Nephron progenitor cell (in vitro differentiated cells): Measurements from ENCODE around the gene PTGER2.

Experiments used
- DNase-seq: peaks from one replicate; pipeline ENCODE4 v3.0.0; 2021
- H3K27ac Mint-ChIP-seq: 2 replicates; pipeline ENCODE4 v1.8.0; 2021; ENCODE audit warnings: mild to moderate bottlenecking, moderate library complexity, mixed read lengths
- H3K27me3 Mint-ChIP-seq: 2 replicates; pipeline ENCODE4 v1.8.0; 2021; ENCODE audit warnings: mild to moderate bottlenecking, low read depth, mixed read lengths; ENCODE audit not compliant: poor library complexity
- H3K36me3 Mint-ChIP-seq: 2 replicates; pipeline ENCODE4 v1.8.0; 2021; ENCODE audit warnings: low read depth, mixed read lengths
- H3K4me1 Mint-ChIP-seq: 2 replicates; pipeline ENCODE4 v1.8.0; 2021; ENCODE audit warnings: mixed read lengths
- H3K4me3 Mint-ChIP-seq: 2 replicates; pipeline ENCODE4 v1.8.0; 2021; ENCODE audit warnings: mild to moderate bottlenecking, moderate library complexity, mixed read lengths
- H3K9me3 Mint-ChIP-seq: 2 replicates; pipeline ENCODE4 v1.8.0; 2021; ENCODE audit warnings: mild to moderate bottlenecking, moderate library complexity, mixed read lengths
- TF ChIP-seq, protein P1 (sequence below): fragments of 200-600 bp; sonication (generic); IDR thresholded peaks from 2 replicates; pipeline ENCODE4 v1.5.0; 2021; ENCODE audit warnings: antibody characterized with exemption

The PTGER2 gene

DNA sequence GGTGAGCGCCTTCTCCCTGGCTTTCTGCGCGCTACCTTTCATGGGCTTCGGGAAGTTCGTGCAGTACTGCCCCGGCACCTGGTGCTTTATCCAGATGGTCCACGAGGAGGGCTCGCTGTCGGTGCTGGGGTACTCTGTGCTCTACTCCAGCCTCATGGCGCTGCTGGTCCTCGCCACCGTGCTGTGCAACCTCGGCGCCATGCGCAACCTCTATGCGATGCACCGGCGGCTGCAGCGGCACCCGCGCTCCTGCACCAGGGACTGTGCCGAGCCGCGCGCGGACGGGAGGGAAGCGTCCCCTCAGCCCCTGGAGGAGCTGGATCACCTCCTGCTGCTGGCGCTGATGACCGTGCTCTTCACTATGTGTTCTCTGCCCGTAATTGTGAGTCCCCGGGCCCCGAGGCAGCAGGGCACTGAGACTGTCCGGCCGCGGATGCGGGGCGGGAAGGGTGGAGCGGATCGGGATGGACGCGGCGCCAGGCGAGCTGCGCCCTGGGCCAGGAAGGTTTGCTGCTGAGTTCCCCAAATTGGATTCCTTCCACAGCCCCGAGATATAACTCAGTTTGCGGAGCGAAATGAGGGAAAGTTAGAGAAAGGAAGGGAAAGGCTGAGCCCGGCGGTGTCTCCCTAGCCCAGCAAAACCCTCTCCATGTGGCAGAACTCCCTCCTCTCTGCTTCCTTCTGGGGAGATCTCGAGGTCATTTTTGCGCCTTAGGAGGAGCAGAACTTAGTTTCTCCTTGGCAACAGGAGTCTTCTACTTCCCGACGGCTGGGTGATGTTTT lies 45.6 kb upstream of the PTGER2 start:
- TF ChIP-seq, protein P1, sequence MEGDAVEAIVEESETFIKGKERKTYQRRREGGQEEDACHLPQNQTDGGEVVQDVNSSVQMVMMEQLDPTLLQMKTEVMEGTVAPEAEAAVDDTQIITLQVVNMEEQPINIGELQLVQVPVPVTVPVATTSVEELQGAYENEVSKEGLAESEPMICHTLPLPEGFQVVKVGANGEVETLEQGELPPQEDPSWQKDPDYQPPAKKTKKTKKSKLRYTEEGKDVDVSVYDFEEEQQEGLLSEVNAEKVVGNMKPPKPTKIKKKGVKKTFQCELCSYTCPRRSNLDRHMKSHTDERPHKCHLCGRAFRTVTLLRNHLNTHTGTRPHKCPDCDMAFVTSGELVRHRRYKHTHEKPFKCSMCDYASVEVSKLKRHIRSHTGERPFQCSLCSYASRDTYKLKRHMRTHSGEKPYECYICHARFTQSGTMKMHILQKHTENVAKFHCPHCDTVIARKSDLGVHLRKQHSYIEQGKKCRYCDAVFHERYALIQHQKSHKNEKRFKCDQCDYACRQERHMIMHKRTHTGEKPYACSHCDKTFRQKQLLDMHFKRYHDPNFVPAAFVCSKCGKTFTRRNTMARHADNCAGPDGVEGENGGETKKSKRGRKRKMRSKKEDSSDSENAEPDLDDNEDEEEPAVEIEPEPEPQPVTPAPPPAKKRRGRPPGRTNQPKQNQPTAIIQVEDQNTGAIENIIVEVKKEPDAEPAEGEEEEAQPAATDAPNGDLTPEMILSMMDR, result no peak
- Mint-ChIP-seq H3K36me3 (no peaks in the 10 kb centered on the region), H3K4me3 (peak overlapping the region; percentile 81), H3K9me3 (no peaks in the 10 kb centered on the region), H3K27ac (no peak overlapping the region), H3K27me3 (peaks cover 90% of the 10 kb centered on the region), H3K4me1 (peaks cover 18% of the 10 kb centered on the region)
- peak; percentile 59 for DNase-seq

DNA sequence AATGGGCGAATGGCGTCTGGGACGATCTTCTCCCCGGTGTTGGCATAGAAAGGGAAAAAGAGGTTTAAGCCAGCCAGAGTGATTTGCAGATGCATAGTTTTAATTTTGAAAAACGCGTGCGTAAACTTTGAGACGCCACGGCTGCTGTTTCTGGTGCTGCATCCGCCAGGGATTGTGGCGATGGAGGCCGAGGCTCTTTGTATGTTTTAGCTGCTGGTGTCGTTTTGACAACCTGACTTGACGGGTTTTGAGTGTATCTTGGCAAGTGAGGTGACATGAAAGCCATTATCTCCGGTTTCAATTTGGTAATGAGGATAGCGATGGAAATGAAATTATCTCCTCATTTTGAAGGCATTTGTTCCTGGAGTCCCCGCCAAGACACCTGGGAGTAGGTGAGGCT lies 45.0 kb upstream of the PTGER2 start:
- peaks cover 84% of the 10 kb centered on the region for H3K27me3 Mint-ChIP-seq

DNA sequence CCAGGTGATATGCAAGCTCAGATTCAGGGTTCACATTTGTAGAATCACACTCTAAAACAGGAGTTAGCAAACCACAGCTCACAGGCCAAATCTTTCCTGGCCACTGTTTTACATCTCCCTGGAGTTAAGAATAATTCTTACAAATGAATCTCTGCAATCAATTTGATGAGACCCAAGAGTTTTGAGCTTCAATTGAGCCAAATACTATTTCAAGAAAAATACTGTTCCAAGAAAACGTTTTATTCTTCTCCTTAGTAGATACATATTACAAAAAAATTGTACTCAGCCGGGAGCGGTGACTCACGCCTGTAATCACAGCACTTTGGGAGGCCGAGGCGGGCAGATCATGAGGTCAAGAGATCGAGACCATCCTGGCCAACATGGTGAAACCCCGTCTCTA lies 44.1 kb upstream of the PTGER2 start:
- H3K4me1 Mint-ChIP-seq, result peaks cover 18% of the 10 kb centered on the region
- peaks cover 88% of the 10 kb centered on the region for H3K27me3 Mint-ChIP-seq
- H3K36me3 Mint-ChIP-seq, result no peaks in the 10 kb centered on the region
- H3K9me3 Mint-ChIP-seq, result no peaks in the 10 kb centered on the region
- H3K27ac Mint-ChIP-seq, result no peak overlapping the region
- no peak for DNase-seq
- TF ChIP-seq, protein P1, result no peak
- no peak overlapping the region for H3K4me3 Mint-ChIP-seq

More for the DNA sequence above, 45.0 kb upstream of the PTGER2 start:
- Mint-ChIP-seq H3K36me3 (no peaks in the 10 kb centered on the region), H3K4me3 (peak overlapping the region; percentile 81), H3K9me3 (no peaks in the 10 kb centered on the region), H3K4me1 (peaks cover 18% of the 10 kb centered on the region), H3K27ac (no peak overlapping the region)
- DNase-seq, result no peak
- TF ChIP-seq, protein P1, result no peak

DNA sequence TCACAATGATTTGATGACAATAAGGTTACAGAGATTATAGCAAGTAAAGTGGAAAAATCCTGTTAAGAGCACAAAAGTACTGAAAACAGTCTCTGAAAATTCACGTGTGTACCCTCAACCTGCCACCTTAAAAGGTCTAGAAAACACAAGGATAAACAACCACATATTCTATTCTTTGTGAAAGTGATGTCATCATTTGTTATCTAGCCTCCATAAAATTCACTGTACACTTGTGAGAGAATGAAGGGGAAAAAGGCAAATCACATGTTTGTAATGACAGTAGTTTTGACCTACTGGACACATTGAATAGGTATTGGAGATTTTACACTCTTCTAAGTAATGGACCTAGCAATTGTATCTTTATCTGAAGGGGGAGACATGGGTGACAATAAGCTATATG lies 42.6 kb upstream of the PTGER2 start:
- TF ChIP-seq, protein P1, result no peak
- Mint-ChIP-seq H3K27ac (no peak overlapping the region), H3K4me1 (peaks cover 18% of the 10 kb centered on the region), H3K36me3 (no peaks in the 10 kb centered on the region), H3K4me3 (no peak overlapping the region), H3K9me3 (no peaks in the 10 kb centered on the region), H3K27me3 (peaks cover 73% of the 10 kb centered on the region)
- DNase-seq, result no peak

DNA sequence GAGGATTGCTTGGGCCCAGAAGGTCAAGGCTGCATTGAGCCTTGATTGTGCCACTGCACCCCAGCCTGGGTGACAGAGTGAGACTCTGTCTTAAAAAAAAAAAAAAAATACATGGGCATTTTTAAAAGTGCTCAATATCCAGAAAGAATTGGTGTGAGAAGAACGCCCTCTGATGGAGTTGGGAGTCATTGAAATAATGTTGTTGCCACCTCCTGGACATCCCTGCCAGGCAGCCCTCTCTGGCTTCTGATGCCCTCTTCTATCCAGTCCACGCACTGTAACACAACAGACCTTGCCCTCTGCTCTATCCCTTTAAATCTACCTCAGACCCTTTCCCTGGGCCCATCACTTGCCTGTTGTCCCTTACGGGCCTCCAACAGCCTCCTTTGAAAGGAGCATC lies 41.7 kb upstream of the PTGER2 start:
- H3K27ac Mint-ChIP-seq, result no peak overlapping the region
- H3K4me3 Mint-ChIP-seq, result no peak overlapping the region
- peaks cover 15% of the 10 kb centered on the region for H3K4me1 Mint-ChIP-seq
- no peaks in the 10 kb centered on the region for H3K9me3 Mint-ChIP-seq
- H3K27me3 Mint-ChIP-seq, result peaks cover 65% of the 10 kb centered on the region
- TF ChIP-seq, protein P1, result peak; percentile 11
- no peak for DNase-seq
- H3K36me3 Mint-ChIP-seq, result no peaks in the 10 kb centered on the region

DNA sequence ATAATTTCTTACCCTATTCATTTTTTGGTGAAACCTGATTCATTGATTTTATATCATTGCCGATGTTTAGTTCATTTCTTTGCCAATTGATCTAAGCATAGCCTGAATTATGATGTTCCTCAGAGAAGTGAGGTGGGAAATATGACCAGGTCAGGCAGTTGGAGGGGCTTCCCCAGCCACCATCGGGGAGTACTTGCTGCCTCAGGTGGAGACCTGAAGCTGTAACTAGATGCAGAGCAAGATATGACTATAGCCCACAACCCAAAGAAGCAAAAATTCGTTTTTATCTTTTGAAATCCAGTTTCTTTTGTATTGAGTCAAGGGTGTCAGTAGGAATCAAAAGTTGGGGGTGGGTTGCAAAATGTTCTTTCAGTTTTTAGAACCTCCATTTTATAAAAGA lies 38.7 kb upstream of the PTGER2 start:
- Mint-ChIP-seq H3K4me1 (no peaks in the 10 kb centered on the region), H3K27me3 (peaks cover 35% of the 10 kb centered on the region), H3K4me3 (no peak overlapping the region), H3K9me3 (no peaks in the 10 kb centered on the region), H3K27ac (no peak overlapping the region), H3K36me3 (no peaks in the 10 kb centered on the region)
- TF ChIP-seq, protein P1, result no peak
- no peak for DNase-seq
